AG09319 (cell line): ENCODE measurements around the gene STARD9.

ENCODE experiments used
- DNase-seq: peaks from one replicate; pipeline ENCODE4 v3.0.0-alpha.2; 2010; ENCODE audit warnings: low read depth; ENCODE audit errors: extremely low read depth
- TF ChIP-seq, protein P1 (sequence below): IDR thresholded peaks from 2 replicates; pipeline ENCODE4 v1.5.1; 2011; ENCODE audit warnings: low read depth, mild to moderate bottlenecking, inconsistent platforms, low read length, moderate library complexity

The STARD9 gene

DNA sequence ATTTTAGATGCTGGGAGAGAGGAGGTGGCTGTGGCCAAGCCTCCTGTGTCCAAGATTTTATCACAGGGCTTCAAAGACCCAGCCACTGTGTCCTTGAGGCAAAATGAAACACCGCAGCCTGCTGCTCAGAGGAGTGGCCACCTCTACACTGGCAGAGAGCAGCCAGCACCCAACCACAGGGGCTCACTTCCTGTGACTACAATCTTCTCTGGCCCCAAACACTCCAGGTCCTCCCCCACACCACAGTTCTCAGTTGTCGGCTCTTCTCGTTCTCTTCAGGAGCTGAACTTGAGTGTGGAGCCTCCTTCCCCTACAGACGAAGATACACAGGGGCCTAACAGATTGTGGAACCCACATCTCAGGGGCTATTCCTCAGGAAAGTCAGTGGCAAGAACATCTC is 115.9 kb downstream of the STARD9 start:
- TF ChIP-seq, protein P1, sequence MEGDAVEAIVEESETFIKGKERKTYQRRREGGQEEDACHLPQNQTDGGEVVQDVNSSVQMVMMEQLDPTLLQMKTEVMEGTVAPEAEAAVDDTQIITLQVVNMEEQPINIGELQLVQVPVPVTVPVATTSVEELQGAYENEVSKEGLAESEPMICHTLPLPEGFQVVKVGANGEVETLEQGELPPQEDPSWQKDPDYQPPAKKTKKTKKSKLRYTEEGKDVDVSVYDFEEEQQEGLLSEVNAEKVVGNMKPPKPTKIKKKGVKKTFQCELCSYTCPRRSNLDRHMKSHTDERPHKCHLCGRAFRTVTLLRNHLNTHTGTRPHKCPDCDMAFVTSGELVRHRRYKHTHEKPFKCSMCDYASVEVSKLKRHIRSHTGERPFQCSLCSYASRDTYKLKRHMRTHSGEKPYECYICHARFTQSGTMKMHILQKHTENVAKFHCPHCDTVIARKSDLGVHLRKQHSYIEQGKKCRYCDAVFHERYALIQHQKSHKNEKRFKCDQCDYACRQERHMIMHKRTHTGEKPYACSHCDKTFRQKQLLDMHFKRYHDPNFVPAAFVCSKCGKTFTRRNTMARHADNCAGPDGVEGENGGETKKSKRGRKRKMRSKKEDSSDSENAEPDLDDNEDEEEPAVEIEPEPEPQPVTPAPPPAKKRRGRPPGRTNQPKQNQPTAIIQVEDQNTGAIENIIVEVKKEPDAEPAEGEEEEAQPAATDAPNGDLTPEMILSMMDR: no peak
- DNase-seq: no peak

DNA sequence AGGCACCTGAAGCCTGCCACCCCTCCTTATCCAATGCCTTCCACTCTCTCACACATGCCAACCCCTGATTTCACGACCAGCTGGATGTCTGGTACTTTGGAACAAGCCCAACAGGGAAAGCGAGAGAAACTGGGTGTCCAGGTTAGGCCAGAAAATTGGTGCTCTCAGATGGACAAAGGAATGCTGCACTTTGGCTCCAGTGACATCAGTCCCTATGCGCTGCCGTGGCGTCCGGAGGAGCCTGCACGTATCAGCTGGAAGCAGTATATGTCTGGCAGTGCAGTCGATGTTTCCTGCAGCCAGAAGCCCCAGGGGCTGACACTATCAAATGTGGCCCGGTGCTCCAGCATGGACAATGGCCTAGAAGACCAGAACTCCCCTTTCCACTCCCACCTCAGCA is 116.4 kb downstream of the STARD9 start:
- TF ChIP-seq, protein P1: no peak
- no peak for DNase-seq

DNA sequence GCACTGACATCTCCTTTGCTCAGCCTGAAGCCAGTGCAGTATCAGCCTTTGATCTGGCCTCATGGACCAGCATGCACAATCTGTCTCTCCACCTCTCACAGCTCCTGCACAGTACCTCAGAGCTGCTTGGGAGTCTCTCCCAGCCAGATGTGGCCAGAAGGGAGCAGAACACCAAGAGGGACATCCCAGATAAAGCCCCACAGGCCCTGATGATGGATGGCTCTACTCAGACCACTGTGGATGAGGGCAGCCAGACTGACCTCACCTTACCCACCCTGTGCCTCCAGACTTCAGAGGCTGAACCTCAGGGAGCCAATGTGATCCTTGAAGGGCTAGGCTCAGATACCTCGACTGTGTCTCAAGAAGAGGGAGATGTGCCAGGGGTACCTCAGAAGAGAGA is 117.1 kb downstream of the STARD9 start:
- TF ChIP-seq, protein P1: no peak
- DNase-seq: no peak

DNA sequence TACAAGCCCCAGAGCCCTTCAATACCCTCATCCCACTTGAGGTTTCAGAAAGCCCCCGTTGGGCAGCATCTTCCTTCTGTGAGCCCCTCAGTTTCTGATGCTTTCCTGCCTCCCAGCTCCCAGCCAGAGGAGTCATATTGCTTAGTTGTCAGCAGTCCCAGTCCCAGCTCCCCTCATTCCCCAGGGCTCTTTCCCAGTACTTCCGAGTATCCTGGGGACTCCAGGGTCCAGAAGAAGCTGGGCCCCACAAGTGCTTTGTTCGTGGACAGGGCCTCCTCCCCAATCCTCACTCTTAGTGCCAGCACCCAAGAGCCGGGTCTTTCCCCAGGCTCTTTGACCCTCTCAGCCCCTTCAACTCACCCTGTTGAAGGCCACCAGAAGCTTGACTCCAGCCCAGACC is 117.6 kb downstream of the STARD9 start:
- TF ChIP-seq, protein P1: no peak
- DNase-seq: no peak

DNA sequence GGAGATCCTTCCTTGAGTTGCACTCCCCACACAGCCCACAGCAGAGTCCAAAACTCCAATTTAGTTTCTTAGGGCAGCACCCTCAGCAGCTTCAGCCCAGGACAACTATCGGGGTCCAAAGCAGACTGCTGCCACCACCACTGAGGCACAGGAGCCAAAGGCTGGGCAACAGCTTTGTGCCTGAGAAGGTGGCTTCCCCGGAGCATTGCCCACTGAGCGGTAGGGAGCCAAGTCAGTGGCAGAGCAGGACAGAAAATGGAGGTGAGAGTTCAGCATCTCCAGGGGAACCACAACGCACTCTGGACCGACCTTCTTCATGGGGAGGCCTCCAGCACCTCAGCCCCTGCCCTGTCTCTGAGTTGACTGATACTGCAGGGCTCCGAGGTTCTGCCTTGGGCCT is 118.1 kb downstream of the STARD9 start:
- DNase-seq: no peak
- TF ChIP-seq, protein P1: no peak

DNA sequence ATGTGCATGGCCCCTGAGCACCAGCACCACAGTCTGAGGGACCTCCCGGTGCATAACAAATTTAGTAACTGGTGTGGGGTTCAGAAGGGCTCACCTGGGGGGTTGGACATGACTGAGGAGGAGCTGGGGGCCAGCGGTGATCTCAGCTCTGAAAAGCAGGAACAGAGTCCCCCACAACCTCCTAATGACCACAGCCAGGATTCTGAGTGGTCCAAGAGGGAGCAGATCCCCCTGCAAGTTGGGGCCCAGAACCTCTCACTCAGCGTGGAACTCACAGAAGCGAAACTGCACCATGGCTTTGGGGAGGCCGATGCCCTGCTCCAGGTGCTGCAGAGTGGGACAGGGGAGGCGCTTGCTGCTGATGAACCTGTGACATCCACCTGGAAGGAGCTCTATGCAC is 118.5 kb downstream of the STARD9 start:
- TF ChIP-seq, protein P1: no peak

DNA sequence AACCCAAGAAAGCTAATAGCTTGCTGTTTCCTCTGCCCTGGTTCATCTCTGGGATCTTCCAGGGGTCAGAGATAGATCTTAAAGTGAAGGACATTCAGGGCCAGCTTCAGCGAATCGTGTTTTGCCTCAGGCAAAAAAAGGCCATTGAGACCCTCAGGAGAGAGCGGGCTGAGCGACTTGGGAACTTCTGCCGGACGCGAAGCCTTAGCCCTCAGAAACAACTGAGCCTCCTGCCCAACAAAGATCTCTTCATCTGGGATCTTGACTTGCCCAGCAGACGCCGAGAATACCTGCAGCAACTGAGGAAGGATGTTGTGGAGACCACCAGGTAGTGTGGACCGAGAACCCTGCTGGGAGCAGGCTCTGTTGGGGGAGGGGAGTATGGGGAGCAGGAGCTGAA is 119.0 kb downstream of the STARD9 start:
- TF ChIP-seq, protein P1: no peak
- no peak for DNase-seq

More for the DNA sequence above, 118.5 kb downstream of the STARD9 start:
- DNase-seq: no peak
